Dedifferentiated amniotic fluid mesenchymal stem cell (primary cell): ENCODE data around the gene EMP2.

ENCODE experiments used
- DNase-seq: peaks from one replicate; pipeline ENCODE4 v3.0.0-alpha.2; 2016; ENCODE audit errors: extremely low spot score

The EMP2 gene

GRCh38 chr16:10490141-10490540 is 90.3 kb downstream of the EMP2 start:
- no peak for DNase-seq

- no peak for DNase-seq
These were observed 94.6 kb downstream of the EMP2 start for GRCh38 chr16:10485698-10486382.

GRCh38 chr16:10485159-10485558 is 95.2 kb downstream of the EMP2 start:
- no peak for DNase-seq

DNA sequence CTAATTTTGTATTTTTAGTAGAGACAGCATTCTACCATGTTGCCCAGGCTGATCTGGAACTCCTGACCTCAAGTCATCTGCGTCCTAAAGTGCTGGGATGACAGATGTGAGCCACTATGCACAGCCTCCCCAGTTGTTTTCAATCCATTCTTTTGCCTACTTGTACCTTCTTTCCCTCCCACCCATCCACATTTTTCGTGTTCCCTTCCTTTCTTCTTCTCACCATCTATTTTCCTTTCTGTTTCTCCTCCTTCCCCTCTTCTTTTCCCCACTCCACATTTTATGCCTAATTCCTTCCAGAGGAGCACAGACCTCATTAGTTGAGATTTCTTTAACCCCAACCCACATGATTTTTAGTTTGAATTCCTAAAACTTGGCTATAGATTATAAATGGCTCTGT is 100.2 kb downstream of the EMP2 start:
- DNase-seq, result no peak
